GM23338 (cell line): Measurements from ENCODE around the gene KCTD10. TPM values are rescaled to one million over a fixed set of nuclear protein-coding genes. Genes with fewer than 3 reads are reported as not detected.

Experiments
- ATAC-seq: fragments of 200-7000 bp; cut with Tn5 transposase; 3 replicates; pipeline ENCODE4 v1.9.1; 2020
- DNase-seq: peaks from one replicate; pipeline ENCODE4 v3.0.0-alpha.2; 2015; ENCODE audit warnings: low spot score
- H2AFZ ChIP-seq: fragments of 200-600 bp; sonication (generic); 2 replicates; pipeline ENCODE4 v1.8.0; 2016; ENCODE audit warnings: antibody characterized with exemption, mild to moderate bottlenecking, moderate library complexity
- H3F3A ChIP-seq: fragments of 200-600 bp; sonication (generic); replicated peaks from 2 replicates; pipeline ENCODE4 v1.8.0; 2017; ENCODE audit warnings: antibody characterized with exemption, mixed run types, low read depth
- H3K27ac ChIP-seq: fragments of 200-600 bp; sonication (generic); 2 replicates; pipeline ENCODE4 v1.6.1; 2016; ENCODE audit warnings: low read depth
- H3K27me3 ChIP-seq: fragments of 200-600 bp; sonication (generic); 2 replicates; pipeline ENCODE4 v1.8.0; 2016; ENCODE audit warnings: mild to moderate bottlenecking, mixed run types, moderate library complexity; ENCODE audit not compliant: insufficient read depth
- H3K36me3 ChIP-seq: fragments of 200-600 bp; sonication (generic); 2 replicates; pipeline ENCODE4 v1.8.0; 2016; ENCODE audit warnings: mild to moderate bottlenecking; ENCODE audit not compliant: insufficient read depth
- H3K4me1 ChIP-seq: fragments of 200-600 bp; sonication (generic); 2 replicates; pipeline ENCODE4 v1.8.0; 2016; ENCODE audit warnings: mild to moderate bottlenecking, moderate library complexity; ENCODE audit not compliant: insufficient read depth
- H3K4me2 ChIP-seq: fragments of 200-600 bp; sonication (generic); 2 replicates; pipeline ENCODE4 v1.7.1; 2017; ENCODE audit warnings: mixed run types
- H3K4me3 ChIP-seq: fragments of 200-600 bp; sonication (generic); 2 replicates; pipeline ENCODE4 v1.6.1; 2016; ENCODE audit warnings: mixed run types
- H3K79me2 ChIP-seq: fragments of 200-600 bp; sonication (generic); replicated peaks from 2 replicates; pipeline ENCODE4 v1.8.0; 2017; ENCODE audit warnings: mild to moderate bottlenecking; ENCODE audit not compliant: insufficient read depth
- H3K9me2 ChIP-seq: fragments of 200-600 bp; sonication (generic); 2 replicates; pipeline ENCODE4 v1.8.0; 2017; ENCODE audit not compliant: insufficient read depth
- H4K20me1 ChIP-seq: fragments of 200-600 bp; sonication (generic); replicated peaks from 2 replicates; pipeline ENCODE4 v1.8.0; 2017; ENCODE audit warnings: mild to moderate bottlenecking; ENCODE audit not compliant: insufficient read depth
- H3K27ac Mint-ChIP-seq: 2 replicates; pipeline ENCODE4 v1.8.0; 2020; ENCODE audit warnings: inconsistent platforms, mild to moderate bottlenecking, moderate library complexity, mixed read lengths
- H3K27me3 Mint-ChIP-seq: 3 replicates; pipeline ENCODE4 v1.8.0; 2022; ENCODE audit warnings: low read depth, mild to moderate bottlenecking, moderate library complexity, mixed read lengths, inconsistent platforms; ENCODE audit not compliant: insufficient read depth, poor library complexity
- H3K36me3 Mint-ChIP-seq: 3 replicates; pipeline ENCODE4 v1.8.0; 2021; ENCODE audit warnings: low read depth, mild to moderate bottlenecking, inconsistent platforms, moderate library complexity, mixed read lengths
- H3K4me1 Mint-ChIP-seq: 3 replicates; pipeline ENCODE4 v1.8.0; 2020; ENCODE audit warnings: mild to moderate bottlenecking, inconsistent platforms, mixed read lengths
- H3K4me3 Mint-ChIP-seq: 3 replicates; pipeline ENCODE4 v1.8.0; 2021; ENCODE audit warnings: moderate library complexity, mild to moderate bottlenecking, inconsistent platforms, mixed read lengths
- H3K9me3 Mint-ChIP-seq: 3 replicates; pipeline ENCODE4 v1.8.0; 2020; ENCODE audit warnings: moderate library complexity, mild to moderate bottlenecking, inconsistent platforms, mixed read lengths
- CREB1 ChIP-seq: fragments of 250-450 bp; sonication (Bioruptor Pico); IDR thresholded peaks from 2 replicates; pipeline ENCODE4 v1.5.0; 2020; ENCODE audit warnings: low read depth, mild to moderate bottlenecking, moderate library complexity
- EZH2 ChIP-seq: fragments of 200-600 bp; sonication (generic); IDR thresholded peaks from one replicate; pipeline ENCODE4 v1.8.0; 2017; ENCODE audit warnings: antibody characterized with exemption, mild to moderate bottlenecking, low read depth; ENCODE audit not compliant: unreplicated experiment
- EZH2phosphoT487 ChIP-seq: fragments of 200-600 bp; sonication (generic); IDR thresholded peaks from one replicate; pipeline ENCODE4 v1.8.1; 2018; ENCODE audit warnings: antibody characterized with exemption; ENCODE audit not compliant: unreplicated experiment
- JUNB ChIP-seq: IDR thresholded peaks from one replicate; pipeline ENCODE4 v1.6.1; 2016; ENCODE audit warnings: antibody characterized with exemption; ENCODE audit not compliant: unreplicated experiment
- NANOG ChIP-seq: IDR thresholded peaks from 2 replicates; pipeline ENCODE4 v1.6.1; 2016; ENCODE audit warnings: antibody characterized with exemption, borderline replicate concordance
- POLR2AphosphoS5 ChIP-seq: IDR thresholded peaks from 2 replicates; pipeline ENCODE4 v1.6.1; 2016; ENCODE audit warnings: antibody characterized with exemption, low read depth
- REST ChIP-seq: IDR thresholded peaks from one replicate; pipeline ENCODE4 v1.6.1; 2018; ENCODE audit warnings: antibody characterized with exemption; ENCODE audit not compliant: unreplicated experiment
- STAT1 ChIP-seq: IDR thresholded peaks from one replicate; pipeline ENCODE4 v1.6.1; 2016; ENCODE audit warnings: antibody characterized with exemption; ENCODE audit not compliant: unreplicated experiment
- ZNF114 ChIP-seq: fragments of 250-450 bp; sonication (Bioruptor Pico); IDR thresholded peaks from 2 replicates; pipeline ENCODE4 v1.5.0; 2020; ENCODE audit warnings: mild to moderate bottlenecking, moderate library complexity
- ZNF331 ChIP-seq: fragments of 250-450 bp; sonication (Bioruptor Pico); IDR thresholded peaks from 2 replicates; pipeline ENCODE4 v1.5.0; 2020; ENCODE audit warnings: low read depth, mild to moderate bottlenecking, moderate library complexity
- ZNF462 ChIP-seq: fragments of 250-450 bp; sonication (Bioruptor Pico); IDR thresholded peaks from 2 replicates; pipeline ENCODE4 v1.5.0; 2020; ENCODE audit warnings: mild to moderate bottlenecking, moderate library complexity
- polyA plus RNA-seq: library from polyadenylated mRNA; unstranded; fragments of >200 nt; fragmentation: Nextera tagmentation; extraction: Ambion mirVana; gene quantifications from 2 replicates; pipeline ENCODE4 v1.2.1, GENCODE V29; 2016
- total RNA-seq: library from RNA; depleted of rRNA; stranded (reverse); fragments of >200 nt; shearing (Covaris generic); gene quantifications from 2 replicates; pipeline ENCODE4 v1.2.3, GENCODE V29; 2014
- TF ChIP-seq, protein P1 (sequence below), 2 experiments: fragments of 200-600 bp in 1 of 2; sonication (generic) in 1 of 2; conservative IDR thresholded peaks; 2 replicates each; pipeline versions ENCODE4 v1.5.1 to v1.6.1; 2016 to 2017; ENCODE audit warnings: antibody characterized with exemption in 2 of 2, low read depth in 2 of 2, mild to moderate bottlenecking in 2 of 2, moderate library complexity in 1 of 2
- TF ChIP-seq, protein P2 (sequence below): IDR thresholded peaks from 2 replicates; pipeline ENCODE4 v1.6.1; 2016; ENCODE audit warnings: antibody characterized with exemption

The KCTD10 gene
- total and polyA plus RNA-seq, 2 experiments from 2014 or later = 15.8 to 45.2 TPM

- no peak overlapping the region for H3K4me2 ChIP-seq
- no peak for ATAC-seq
These were observed 32.8 kb downstream of the KCTD10 start for GRCh38 chr12:109444259-109444658.

More at GRCh38 chr12:109444259-109444658, 32.8 kb downstream of the KCTD10 start:
- no peaks in the 10 kb centered on the region for H3K27me3 ChIP-seq
- no peak for DNase-seq
- H3K4me3 Mint-ChIP-seq = no peak overlapping the region
- no peak overlapping the region for H3K27ac ChIP-seq
- H3F3A ChIP-seq = no peaks in the 10 kb centered on the region
- H3K9me2 ChIP-seq = no peaks in the 10 kb centered on the region
- H3K9me3 Mint-ChIP-seq = no peaks in the 10 kb centered on the region
- TF ChIP-seq CREB1 (CRISPR knock-in tag) (no peak), ZNF114 (no peak), JUNB (no peak), REST (no peak), EZH2 (no peak), ZNF331 (no peak), STAT1 (no peak), NANOG (no peak), ZNF462 (CRISPR knock-in tag) (no peak), EZH2phosphoT487 (no peak), POLR2AphosphoS5 (no peak)
- TF ChIP-seq, protein P1, sequence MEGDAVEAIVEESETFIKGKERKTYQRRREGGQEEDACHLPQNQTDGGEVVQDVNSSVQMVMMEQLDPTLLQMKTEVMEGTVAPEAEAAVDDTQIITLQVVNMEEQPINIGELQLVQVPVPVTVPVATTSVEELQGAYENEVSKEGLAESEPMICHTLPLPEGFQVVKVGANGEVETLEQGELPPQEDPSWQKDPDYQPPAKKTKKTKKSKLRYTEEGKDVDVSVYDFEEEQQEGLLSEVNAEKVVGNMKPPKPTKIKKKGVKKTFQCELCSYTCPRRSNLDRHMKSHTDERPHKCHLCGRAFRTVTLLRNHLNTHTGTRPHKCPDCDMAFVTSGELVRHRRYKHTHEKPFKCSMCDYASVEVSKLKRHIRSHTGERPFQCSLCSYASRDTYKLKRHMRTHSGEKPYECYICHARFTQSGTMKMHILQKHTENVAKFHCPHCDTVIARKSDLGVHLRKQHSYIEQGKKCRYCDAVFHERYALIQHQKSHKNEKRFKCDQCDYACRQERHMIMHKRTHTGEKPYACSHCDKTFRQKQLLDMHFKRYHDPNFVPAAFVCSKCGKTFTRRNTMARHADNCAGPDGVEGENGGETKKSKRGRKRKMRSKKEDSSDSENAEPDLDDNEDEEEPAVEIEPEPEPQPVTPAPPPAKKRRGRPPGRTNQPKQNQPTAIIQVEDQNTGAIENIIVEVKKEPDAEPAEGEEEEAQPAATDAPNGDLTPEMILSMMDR (conservative IDR thresholded peaks at IDR 0.05; ENCODE audit: low read depth in 2 of 2) = no peak
- TF ChIP-seq, protein P2, sequence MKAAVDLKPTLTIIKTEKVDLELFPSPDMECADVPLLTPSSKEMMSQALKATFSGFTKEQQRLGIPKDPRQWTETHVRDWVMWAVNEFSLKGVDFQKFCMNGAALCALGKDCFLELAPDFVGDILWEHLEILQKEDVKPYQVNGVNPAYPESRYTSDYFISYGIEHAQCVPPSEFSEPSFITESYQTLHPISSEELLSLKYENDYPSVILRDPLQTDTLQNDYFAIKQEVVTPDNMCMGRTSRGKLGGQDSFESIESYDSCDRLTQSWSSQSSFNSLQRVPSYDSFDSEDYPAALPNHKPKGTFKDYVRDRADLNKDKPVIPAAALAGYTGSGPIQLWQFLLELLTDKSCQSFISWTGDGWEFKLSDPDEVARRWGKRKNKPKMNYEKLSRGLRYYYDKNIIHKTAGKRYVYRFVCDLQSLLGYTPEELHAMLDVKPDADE = no peak
- peaks cover 8% of the 10 kb centered on the region; the same call in 2 of the 3 replicates for H3K4me1 Mint-ChIP-seq
- H3K36me3 ChIP-seq = peaks cover 4% of the 10 kb centered on the region; the same call in 1 of the 2 replicates
- H2AFZ ChIP-seq = no peak overlapping the region
- H3K27me3 Mint-ChIP-seq = peaks cover 2% of the 10 kb centered on the region
- H3K27ac Mint-ChIP-seq = no peak overlapping the region
- H3K79me2 ChIP-seq = peaks cover 8% of the 10 kb centered on the region; the same call in 1 of the 2 replicates
- no peak overlapping the region for H3K4me3 ChIP-seq
- peaks cover 15% of the 10 kb centered on the region; the same call in 2 of the 3 replicates for H3K36me3 Mint-ChIP-seq
- H3K4me1 ChIP-seq = no peaks in the 10 kb centered on the region
- H4K20me1 ChIP-seq = peaks cover 2% of the 10 kb centered on the region; the same call in 1 of the 2 replicates
